Right lung (tissue), 5 donors: ENCODE data around the gene RAD21L1. TPM values are rescaled to one million over a fixed set of nuclear protein-coding genes. Genes with fewer than 3 reads are reported as not detected.

ENCODE experiments used
- DNase-seq, 2 donors: peaks; one replicate each; pipeline ENCODE4 v3.0.0-alpha.2; 2013
- polyA plus RNA-seq, 5 donors: library from polyadenylated mRNA; unstranded; fragments of 120-200 nt; gene quantifications; one replicate each; pipeline versions ENCODE4 v1.2.1 to v1.2.3, GENCODE V29; 2013; ENCODE audit warnings: inconsistent platforms in 1 of 5, low replicate concordance in 1 of 5; ENCODE audit not compliant: insufficient read length in 5 of 5, insufficient read depth in 1 of 5

RAD21L1 gene
- polyA plus RNA-seq, 5 donors = not detected

GRCh38 chr20:1272368-1273100 is 46.7 kb downstream of the RAD21L1 start:
- no peak for DNase-seq

GRCh38 chr20:1273366-1273765 is 47.5 kb downstream of the RAD21L1 start:
- DNase-seq = no peak

GRCh38 chr20:1274485-1275311 is 48.9 kb downstream of the RAD21L1 start:
- DNase-seq = no peak

DNA sequence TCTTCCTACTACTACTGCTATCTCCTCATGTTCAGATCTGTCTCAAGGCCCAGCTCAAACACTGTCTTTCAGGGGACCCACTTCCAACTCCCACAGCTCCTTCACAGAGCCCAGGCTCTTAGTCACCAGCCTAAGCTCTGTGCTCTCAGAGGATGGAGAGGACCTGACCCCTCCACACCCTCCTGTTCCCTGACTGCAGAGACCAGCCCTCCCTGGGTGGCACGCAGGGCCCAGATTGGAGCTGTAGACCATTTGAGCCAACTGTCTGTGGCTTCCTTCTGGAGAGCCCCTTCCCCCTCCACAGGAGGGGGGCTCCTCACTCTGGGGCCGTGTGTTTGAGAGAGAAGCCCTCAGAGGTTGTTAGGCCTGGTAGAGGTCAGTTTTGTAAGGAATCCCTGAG is 50.1 kb downstream of the RAD21L1 start:
- DNase-seq = no peak

- DNase-seq = no peak
Measured at GRCh38 chr20:1277529-1278322, 51.9 kb downstream of the RAD21L1 start.

DNA sequence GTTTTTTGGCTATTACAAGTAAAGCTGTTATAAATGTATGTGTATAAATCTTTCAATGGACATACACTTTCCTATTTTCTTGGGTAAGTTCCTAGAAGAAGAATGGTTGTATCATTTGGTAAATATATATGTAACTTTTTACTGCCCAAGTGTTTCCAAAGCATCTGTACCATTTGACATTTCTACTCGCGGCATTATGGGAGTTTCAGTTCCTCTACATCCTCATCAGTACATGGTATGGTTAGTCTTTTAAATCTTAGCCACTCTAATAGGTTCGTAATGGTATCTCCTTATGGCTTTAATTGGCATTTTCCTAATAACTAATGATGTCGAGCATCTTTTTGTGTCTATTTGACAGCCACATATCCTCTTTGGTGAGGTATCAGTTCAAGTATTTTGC is 53.1 kb downstream of the RAD21L1 start:
- DNase-seq = no peak

- no peak for DNase-seq
Measured at GRCh38 chr20:1280195-1281102, 54.6 kb downstream of the RAD21L1 start.

DNA sequence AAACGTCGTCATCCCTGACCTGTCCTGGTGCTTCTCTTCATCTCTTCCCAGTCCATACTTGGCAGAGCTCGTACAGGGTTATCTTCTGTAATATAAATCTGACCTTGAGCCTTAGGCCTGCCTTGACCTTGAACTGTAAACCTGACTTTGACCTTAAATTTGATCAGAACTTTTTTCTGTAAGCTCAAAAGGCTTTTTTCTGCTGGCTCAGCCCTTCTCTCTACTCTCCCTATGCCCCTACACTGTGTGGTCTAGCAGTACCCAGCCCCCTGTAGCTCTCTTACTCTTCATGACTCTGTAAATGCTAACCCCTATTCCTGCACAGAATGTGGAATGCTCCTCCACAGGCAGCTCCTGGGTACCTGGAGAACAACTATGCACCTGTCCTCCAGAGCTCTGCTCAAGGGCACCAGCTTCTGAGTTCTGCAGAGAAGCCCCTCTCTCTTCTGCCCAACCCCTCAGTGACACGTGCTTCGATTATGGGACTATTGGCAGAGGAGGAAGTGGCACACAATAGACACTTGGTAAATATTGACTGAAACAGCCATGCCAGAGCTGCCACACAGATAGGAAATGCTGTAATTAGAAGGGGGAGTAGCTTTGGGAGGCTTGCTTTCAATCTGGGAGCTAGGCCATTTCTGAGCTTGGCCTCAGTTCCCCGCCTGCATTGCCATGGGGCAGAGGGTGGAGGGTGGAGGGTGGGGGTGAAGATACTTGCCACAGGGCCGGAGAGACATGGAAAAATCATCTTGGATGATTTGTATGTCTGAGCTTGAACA is 55.6 kb downstream of the RAD21L1 start:
- DNase-seq = no peak

- no peak for DNase-seq
Measured at GRCh38 chr20:1282966-1283365, 57.1 kb downstream of the RAD21L1 start.

DNA sequence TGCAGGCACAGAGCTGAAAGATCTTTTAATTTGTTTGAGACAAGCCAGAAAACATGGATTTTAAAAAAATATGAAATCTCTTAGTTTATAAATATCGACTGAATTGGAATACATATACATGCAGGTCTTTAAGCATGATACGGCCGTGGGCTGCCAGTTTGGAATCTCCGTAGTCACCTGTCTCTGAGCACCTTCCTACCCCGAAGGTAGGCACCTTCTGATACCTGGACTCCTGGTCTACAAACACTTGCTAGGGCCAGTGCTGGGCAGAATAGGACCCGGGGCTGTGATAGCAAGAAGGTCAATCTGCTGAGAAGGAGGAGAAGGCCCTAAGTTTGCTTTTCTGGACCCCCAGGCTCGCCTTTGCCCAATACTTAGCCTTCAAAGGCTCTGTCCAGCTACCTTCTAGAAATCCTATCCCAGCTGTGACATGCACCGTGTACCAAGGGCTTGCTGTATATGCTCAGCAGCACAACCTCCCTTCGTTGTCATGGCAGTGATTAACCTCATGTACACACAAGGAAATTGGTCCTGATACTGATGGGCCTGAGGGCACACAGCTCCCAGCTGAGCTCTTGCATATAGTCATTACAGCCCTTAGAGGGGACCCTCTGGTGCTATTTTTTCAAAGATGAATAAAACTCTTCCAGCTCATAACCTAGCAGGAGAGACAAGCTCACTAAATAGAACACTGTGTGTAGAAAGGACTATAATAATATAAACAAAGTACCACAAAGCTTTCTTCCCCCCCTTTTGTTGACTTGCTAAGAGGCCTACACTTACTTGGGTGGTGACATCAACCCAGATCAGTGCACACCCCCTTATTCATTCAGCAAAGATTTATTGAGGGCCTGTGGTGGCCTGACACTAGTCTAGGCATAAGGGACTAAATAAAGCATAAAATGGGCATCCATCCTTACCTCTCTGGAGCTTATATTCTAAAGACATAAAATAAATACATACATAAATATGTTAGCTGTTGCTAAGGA is 58.0 kb downstream of the RAD21L1 start:
- no peak for DNase-seq

DNA sequence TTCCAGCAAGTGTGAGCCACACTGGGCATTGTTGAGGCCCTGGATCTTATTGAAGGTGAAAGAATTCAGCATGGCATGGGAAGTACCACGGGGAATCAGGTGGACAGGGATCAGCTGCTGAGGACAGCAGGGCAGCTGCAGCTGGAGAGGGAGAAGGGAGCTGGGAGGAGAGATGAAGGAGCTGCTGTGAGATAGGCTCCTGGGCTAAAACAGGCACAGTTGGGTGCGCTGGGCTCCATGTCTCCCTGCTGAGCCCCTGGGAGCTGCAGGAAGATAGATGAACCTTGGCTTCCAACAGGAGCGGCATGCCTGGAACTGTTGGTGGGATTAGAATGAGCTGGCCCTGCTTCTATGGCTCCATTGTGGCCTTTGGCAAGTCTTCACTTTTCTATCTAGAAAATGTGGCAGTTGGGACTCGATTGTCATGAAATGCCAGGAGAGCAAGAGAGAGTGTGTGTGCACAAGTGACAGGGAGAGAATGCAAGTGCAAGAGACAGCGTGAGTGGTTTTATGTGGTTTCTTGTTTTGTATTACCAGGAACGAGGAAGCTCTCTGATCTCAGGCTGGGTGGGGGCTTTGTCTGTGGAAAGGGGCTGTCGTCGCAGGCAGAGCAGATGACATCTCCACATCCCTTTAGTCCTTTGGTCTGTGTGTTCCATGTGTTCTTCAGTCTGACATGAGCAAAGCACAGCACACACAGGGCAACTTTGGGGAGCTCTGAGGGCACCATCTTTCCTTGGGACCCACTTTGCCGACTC is 60.6 kb downstream of the RAD21L1 start:
- DNase-seq = no peak

GRCh38 chr20:1287306-1287705 is 61.5 kb downstream of the RAD21L1 start:
- no peak for DNase-seq

DNA sequence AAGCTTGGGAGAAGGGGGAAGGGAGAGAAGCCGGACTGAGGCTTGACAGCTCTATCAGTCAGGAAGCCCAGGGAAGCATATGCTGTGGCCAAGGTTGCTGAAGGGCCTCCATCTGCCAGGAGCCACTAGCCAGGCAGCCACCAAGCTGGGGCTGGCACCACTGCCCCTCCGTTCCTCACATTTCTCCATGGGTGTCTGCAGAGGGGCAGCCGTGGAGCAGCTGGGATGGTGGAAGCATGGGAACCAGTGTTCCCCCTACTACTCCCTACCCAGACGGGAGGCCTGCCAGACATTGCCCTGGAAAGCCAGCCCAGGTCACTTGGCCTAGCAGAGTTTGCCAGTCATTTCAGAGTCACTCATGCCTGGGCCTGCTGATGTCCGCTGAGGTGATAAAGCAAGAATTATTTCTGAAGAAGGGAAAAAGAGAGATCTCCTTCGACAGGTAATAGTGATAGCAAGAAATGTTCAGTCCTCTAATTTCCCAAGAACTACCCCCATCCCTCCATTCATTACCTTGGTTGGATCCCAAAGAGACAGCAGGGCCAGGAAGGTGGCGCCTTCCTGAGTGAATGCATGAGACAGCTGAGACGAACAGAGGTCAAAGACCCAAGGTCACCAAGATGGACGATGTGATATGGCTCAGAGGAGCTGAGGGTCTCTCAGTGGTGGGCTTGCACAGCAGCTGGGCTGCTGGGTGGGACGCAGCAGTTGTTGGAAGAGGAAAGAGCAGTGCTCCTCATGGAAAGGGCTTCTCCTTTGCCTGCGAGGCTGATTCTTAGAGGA is 62.1 kb downstream of the RAD21L1 start:
- no peak for DNase-seq

GRCh38 chr20:1291191-1291741 is 65.4 kb downstream of the RAD21L1 start:
- DNase-seq = peak in 1 of 2 donors; percentile 7

DNA sequence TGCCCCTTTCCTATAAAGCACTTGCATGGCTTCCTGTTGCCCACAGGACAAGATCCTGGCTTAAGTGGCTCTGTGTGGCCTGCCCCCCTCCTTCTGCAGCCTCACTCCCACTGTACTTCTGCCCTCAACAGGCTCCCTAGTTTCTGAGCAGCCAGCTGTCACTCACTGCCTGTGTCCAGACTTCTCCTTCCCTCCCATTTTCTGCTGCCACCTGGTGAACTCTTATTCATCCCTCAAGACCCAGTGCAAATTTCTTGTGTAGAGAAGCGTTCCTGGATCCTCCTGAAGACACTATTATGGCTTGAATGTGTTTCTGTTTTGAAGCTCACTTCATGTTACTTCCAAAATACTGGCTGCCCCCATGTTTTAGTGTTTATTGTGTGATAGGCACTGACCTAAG is 66.8 kb downstream of the RAD21L1 start:
- no peak for DNase-seq

DNA sequence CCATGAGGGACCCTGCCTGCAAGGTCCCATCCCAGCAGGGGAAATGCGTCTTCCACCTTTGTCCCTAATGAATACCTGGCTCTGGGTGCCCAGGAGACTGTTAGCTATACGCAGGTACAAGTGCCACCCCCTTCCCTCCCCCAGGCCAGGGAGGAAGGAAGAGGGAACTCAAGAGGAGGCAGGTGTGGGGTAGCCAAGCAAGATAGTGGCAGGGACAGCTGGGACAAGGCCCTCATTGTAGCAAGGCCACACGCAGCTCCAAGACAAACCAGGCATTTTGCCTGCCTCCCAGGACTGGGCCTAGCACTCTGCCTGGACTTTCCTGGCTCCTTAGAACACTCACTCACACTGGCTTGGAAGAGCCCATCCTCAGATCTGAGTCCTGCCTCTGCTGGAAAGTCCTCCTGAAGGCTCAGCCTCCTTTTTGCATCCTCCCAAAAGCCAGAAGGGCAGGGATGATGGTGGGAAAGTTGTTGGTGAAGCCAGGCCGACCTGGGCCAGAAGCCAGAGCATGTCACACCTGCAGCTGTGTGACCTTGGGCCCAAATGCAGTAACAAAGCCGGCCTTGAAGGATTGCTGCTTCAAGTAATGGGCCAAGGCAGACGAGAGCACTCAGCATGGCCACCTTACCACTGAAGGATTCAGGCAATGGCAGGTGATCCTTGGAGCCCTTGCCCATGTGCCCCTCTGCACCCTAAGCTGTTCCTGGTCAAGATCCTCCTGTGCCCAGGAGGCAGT is 68.0 kb downstream of the RAD21L1 start:
- no peak for DNase-seq

GRCh38 chr20:1294497-1294896 is 68.7 kb downstream of the RAD21L1 start:
- DNase-seq = no peak
